IPS-18c (cell line): ENCODE data around the gene PRDM11.

Source experiments
- H3K4me3 ChIP-seq: 2 replicates; pipeline ENCODE4 v1.7.0; 2013; ENCODE audit warnings: low read depth, mild to moderate bottlenecking, low read length, moderate library complexity; ENCODE audit not compliant: insufficient read depth
- H3K9me3 ChIP-seq: one replicate; pipeline ENCODE4 v1.6.1; 2013; ENCODE audit warnings: mild to moderate bottlenecking, low read length, moderate library complexity; ENCODE audit not compliant: control insufficient read depth, insufficient read depth

PRDM11 gene

DNA sequence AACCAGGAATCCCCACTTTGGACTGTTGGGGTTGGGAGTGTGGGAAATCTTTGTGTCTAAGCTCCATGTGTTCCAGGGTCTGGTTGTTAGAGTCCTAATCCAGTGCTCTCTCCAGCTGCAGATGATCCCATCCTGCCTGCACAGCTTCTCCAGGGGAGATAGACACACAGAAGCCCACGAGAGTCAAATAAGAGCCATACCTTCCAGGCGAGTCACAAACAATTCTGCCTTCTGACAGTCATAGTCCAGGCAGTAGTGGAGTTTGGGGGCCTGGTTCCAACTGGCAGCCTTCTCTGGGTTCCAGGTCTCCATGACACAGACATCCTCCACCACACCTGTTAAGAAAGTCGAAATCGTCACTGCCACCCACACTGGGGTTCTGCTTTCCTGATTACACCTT lies 107.6 kb downstream of the PRDM11 start:
- Histone ChIP-seq H3K9me3 (no peaks in the 10 kb centered on the region), H3K4me3 (no peak overlapping the region)

DNA sequence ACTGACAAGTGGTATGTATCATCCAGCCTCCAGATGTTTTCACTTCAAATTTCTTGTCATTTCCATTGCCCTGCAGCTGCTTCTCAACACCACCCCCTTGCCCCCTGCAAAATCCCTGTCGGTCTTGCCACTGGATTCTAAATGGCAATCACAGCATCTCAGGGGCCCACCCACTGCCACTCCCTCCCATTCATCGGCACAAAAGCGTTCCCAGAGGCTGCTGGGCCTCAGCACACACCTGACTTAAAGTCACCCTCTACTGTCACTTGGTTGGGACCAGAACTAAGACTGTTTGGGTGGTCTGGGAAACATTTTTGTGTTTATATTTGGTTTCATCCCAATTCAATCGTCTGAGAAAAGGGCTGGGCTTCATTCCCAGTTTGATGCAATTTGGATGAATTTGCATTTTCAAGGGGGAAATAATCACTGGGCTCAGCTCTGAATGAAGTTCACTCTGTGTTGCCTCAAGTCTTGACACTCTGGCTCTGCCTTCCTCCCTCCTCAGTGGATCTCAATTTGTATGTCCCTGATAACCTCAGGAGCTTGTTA lies 112.6 kb downstream of the PRDM11 start:
- Histone ChIP-seq H3K4me3 (no peak overlapping the region), H3K9me3 (no peaks in the 10 kb centered on the region)

DNA sequence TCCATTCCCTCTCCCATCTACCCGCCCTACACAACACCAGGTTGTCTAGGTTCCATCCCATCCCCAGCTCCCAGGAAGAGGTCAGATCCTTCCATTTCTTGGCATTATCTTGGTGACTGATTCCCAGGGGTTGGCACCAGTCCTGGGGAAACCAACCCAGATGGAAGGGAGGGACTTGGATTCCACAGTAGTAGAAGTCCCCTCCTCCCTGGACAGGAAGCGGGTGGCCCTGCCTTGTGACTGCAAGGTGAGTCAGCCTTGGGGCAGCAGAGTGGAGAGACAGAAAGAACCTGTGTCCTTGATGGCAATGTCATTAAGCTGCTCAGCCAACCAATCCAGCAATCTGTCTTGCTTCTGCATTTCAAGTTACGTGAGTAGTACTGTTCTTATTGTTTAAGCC lies 113.2 kb downstream of the PRDM11 start:
- Histone ChIP-seq H3K4me3 (no peak overlapping the region), H3K9me3 (no peaks in the 10 kb centered on the region)

DNA sequence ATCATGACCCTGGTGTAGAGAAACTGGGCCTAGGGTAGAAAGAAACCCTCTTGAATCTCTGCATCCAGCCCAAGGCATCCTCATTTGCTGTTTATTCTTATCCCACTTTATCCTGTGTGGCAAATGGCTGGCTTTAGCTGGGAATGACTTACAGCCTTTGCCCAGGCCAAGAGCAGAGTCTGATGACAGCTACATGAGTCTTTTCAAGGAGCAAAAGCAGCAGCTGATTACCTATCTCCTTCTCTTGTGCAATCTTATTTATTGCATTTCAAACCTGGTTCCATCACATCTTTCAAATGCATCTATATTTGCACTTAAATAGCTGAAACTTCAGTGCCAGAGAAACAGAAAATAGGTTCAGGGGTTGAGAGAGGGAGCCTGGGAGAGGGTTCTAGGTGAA lies 113.6 kb downstream of the PRDM11 start:
- H3K4me3 ChIP-seq: no peak overlapping the region
- H3K9me3 ChIP-seq: no peaks in the 10 kb centered on the region

DNA sequence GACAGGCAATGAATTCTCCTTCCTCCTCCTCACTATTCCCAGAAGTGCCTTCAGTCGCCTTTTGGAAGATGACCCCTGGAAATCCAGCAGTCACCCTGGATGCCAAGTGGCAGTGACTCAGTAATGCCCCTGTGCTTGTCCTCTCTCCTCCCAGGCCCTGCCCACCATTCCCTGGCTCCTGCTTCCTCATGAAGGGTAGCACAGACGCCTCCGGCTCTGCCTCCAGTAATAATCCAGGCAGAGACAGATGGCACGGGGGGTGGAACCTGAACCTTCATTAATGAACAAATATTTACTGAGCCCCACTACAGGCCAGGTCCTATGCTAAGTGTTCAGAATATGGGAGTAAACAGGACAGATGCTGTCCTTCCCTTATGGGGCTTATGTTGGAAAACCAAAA lies 116.5 kb downstream of the PRDM11 start:
- H3K4me3 ChIP-seq: no peak overlapping the region
- H3K9me3 ChIP-seq: no peaks in the 10 kb centered on the region

DNA sequence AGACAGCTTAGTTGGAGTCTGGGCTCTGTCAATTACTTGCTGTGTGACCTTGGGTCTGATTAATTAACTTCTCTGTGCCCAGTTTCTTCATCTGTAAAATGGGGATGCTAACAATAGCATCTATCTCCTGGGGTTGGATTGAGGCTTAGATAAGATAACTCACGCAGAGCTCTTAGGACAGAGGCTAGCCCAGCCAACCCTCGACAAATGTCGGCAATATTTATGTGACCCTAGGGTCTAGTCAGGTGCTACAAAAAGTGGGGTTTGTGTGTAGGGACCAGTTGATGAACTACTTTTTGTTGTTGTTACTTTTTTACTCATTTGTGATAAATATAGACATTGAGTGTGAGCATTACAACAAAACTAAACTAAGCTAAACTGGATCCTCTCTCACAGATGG lies 117.3 kb downstream of the PRDM11 start:
- no peaks in the 10 kb centered on the region for H3K9me3 ChIP-seq
- H3K4me3 ChIP-seq: no peak overlapping the region

DNA sequence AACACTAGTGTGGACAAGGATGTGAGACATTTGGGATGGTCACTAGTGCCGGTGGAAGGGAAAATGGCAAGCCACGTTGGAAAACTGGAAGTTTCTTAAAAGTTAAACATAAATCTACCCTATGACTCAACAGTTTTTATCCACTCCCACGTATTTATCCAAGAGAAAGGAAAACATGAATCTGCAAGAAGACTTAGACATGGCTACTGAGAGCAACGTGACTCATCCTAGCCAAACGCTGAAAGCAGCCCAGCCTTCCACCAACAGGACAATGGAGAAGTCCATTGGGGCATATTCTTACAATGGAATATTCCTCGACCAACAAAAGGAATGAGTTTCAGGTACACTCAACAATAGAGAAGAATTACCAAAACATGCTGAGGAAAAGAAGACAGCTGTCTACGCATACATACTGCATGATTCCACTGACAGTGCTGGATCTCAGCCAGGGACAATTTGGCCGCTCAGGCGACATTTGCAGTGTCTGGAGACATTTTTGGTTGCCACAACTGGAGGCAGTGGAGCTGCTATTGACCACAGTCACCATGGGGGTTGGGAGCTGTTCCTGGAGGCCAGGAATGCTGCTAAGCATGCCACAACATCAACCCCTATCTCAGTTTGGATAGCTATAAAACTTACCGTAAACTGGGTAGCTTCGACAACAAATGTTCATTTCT lies 118.5 kb downstream of the PRDM11 start:
- no peaks in the 10 kb centered on the region for H3K9me3 ChIP-seq
- no peak overlapping the region for H3K4me3 ChIP-seq

DNA sequence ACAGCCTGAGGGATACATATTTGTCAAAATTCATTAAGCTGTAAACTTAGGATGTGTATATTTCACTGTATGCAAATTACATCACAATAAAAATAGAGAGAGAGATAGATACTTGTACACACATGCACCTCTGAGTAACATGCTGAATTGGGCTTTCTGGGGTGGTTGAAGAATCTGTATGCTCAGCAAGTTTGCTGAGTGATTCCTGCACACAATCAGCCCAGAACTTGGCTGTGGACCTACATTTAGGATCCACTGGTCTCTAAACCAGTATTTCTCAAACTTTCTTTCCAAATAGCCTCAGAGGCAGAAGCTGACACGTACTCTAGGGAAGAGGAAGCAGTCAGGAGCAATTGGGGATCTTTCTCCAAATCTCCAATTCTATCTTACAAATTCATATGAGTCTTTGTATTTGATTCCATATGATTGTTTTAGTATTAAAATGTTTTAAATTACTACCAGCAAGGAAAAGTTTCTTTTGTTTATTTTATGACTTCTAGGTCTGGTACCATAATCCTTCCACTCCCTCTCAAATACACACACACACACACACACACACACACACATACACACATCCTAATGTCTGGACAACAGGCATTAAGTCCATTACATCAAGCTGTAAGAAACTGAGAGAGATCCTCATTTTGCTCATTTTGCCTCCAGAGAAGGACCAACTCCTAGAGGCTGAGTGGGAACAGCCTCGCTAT lies 119.7 kb downstream of the PRDM11 start:
- Histone ChIP-seq H3K4me3 (no peak overlapping the region), H3K9me3 (no peaks in the 10 kb centered on the region)

DNA sequence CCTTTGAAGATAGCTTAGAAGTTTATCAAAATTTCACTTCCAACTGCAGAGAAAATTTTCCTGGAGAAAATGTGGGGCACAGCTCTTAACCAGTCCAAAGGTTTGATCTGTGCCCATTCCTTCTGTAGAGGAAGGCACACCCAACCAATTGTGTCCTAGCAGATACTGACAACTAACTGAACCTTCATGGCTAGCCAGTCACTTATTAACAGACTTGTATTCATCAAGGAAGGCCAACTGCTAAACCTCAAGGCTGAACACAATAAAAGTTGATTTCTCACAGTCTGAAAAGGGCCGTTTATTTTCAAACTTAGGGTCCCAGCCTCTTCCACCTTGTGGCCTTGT lies 120.2 kb downstream of the PRDM11 start:
- H3K4me3 ChIP-seq: no peak overlapping the region
- no peaks in the 10 kb centered on the region for H3K9me3 ChIP-seq

DNA sequence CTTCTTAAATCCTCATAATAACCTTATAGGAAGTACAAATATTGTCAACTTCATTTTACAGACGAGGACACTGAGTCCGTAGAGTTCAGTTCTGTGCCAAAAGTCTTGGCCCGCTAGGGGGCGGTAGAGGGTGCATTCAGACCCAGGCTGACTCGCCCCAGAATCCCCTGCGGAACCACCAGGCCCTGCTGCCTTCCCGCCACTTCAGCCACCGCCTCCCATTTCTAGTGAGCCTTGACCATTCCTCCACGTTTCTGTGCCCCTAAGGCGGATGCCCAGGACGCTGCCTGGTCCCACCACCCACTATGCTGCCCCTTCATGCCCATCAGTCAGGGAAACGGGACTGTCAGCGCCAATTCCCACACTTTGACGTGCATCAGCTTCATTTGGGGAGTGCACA lies 120.6 kb downstream of the PRDM11 start:
- no peaks in the 10 kb centered on the region for H3K9me3 ChIP-seq
- no peak overlapping the region for H3K4me3 ChIP-seq

DNA sequence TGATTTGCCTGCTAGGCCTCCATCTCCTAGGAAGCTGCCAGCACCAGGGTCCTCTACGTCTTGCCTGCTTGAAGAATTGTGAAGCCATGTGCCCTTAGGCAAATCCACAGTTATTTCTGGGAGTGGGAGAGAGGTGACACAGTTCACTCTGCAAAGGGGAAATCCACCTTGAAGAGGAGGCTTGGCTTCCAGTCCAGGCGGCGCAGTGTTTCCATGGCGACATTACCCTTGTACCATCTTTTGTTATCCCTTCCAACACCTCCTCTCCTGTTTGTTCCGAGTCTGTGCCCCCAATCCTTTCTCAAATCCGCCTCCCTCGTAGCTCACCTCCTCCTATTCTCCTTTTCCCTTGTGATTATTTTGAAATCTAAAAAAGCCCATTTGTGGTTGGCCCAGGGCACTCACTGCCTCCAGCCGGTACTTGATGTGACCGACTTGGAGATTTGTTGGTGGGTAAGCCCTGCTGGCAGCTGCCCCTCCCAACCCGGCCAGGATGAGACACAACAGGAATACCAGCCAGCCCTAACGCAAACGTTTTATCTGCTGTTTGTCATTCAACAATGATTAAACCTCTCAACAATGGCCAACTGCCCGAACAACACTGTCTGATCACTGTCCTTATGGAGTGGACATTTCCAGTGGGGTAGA lies 121.3 kb downstream of the PRDM11 start:
- Histone ChIP-seq H3K4me3 (no peak overlapping the region), H3K9me3 (no peaks in the 10 kb centered on the region)

DNA sequence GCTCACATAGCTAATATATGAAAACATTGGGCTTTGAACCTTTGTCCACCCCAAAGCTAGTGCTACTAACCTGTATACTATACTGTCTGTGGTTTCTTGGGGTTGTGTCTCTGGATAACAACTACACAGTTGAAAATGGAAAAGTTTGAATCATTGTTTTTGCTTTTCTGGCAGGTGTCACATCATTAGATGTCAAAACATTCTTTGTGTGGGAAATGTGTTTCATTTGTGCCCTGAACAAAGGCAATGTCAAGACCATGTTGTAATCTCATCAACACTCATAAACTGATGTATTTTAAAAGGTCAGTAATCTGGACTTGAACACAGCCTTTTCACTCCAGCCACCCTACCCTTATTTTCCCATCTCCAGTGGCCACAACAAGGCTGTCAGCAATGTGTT lies 123.2 kb downstream of the PRDM11 start:
- Histone ChIP-seq H3K9me3 (no peaks in the 10 kb centered on the region), H3K4me3 (no peak overlapping the region)

DNA sequence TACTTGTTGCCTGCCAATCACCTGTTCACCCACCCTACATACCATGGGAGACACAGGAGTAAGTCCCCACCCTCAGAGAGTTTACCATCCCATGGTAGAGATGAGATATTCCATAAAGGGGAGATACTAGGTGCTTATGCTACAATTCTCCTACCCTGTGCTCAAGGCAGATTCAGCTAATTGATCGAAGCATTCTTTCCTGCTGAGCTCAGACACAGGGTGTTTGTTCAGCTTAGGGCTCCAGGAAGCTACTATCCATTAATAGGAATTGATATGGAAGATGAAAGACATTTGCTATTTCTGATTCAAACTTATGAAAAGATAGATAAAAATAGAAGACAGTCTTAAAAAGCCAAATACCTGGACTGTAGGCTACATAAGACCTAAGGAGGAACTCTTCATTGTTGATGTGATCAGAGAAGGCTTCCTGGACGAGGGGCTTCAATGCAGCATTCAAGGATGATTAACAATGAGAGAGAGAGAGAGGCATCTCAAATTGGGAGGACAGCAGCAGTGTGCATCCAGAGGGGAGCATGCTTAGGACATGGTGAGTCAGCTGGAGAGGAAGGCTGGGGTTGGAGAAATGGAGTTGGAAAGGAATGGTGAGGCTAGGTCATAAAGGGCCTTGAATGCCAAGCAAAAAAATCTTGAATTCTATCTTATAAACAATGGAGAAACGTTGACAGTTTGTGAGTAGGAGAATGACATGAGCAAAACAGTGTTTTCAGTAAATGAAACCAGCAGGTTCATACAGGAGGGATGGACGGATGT lies 124.7 kb downstream of the PRDM11 start:
- H3K9me3 ChIP-seq: no peaks in the 10 kb centered on the region
- H3K4me3 ChIP-seq: no peak overlapping the region

DNA sequence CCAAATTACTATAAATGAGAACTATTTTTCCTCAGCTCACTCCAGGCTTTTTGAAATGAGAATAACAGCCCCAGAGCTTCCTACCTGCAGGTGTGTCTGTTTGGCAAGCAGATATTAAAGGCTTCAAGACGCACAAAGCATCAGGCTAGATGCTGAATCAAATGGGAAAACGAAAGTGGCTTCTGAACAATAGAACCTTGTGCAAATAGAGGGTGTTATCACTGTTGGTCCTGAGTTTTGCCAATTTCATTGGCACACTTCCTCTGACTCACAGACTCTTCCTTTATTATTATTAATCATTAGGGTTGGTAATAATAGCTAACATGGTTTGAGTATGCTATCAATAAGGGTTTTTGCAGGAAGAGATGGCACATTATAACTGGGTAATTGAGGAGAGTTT lies 126.3 kb downstream of the PRDM11 start:
- Histone ChIP-seq H3K9me3 (no peaks in the 10 kb centered on the region), H3K4me3 (no peak overlapping the region)

DNA sequence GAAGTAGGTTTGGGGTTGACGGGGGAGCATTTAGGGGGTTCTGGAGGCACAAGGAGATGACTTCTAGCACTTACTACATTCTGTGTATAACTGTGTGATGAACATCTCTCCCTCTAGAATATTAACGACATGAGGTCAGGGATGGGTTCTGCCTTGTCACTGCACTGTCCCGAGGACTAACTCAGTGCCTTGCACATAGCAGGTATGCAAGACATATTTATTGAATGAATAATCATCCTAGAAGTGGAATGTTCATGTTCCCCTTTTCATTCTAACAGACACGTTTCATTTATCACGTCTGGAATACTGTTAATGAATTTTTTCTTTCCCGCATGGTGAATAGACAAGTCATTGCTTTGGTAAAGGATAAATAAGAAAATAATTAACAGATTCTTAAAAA lies 127.1 kb downstream of the PRDM11 start:
- no peaks in the 10 kb centered on the region for H3K9me3 ChIP-seq
- H3K4me3 ChIP-seq: no peak overlapping the region

DNA sequence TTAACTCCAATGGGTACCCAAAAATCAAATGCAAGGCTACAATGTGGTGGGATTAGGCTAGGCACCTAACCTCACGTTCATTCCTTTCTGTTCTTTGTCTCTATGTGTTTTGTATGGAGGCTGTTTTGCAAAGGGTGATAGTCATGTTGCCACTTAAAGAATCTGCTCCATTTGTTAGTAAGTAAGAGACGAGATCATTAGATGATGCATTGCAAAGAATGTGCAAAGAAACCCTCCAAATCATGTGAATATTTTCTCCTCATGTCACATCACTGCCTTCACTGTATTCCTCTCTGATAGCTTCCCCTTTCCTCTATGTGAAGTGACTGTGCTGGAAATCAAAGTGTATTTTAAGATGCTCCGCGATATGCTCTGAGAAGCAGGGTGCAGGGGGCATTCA lies 127.8 kb downstream of the PRDM11 start:
- no peak overlapping the region for H3K4me3 ChIP-seq
- no peaks in the 10 kb centered on the region for H3K9me3 ChIP-seq

DNA sequence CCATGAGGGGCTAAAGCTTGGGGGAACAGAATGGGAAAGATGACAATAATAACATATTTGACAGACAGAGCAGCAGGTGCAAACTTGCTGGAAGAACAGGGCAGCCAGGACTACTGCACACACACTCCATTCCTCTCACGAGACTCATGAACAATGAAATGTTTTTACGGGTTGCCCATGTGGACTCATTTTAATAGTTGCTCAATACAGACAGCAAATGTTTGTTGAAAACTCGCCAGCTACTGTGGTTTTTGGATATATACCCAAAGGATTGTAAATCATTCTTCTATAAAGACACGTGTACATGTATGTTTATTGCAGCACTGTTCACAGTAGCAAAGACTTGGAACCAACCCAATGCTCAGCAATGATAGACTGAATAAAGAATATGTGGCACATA lies 129.4 kb downstream of the PRDM11 start:
- H3K4me3 ChIP-seq: no peak overlapping the region
- H3K9me3 ChIP-seq: no peaks in the 10 kb centered on the region

DNA sequence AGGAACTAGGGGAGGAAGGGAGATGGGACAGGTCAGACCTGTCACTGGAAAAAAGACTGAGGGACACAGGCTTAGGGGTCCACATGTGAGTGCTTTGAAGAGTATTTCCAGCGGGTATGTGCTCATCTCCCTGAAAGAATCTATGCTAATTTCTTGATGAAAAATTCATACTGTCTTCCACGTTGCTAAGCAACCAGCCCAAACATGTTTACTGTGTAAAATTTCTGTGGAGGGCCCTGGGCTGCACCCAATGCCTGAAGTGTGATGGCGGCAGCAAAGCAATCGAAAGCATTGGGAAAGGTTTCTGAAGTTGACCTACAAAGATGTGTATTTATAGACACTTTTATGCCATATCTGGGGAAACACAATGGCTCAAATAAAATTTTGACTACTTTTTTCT lies 132.3 kb downstream of the PRDM11 start:
- H3K9me3 ChIP-seq: no peaks in the 10 kb centered on the region
- H3K4me3 ChIP-seq: no peak overlapping the region
